ENCODE results near the gene FAU.
"Not testable (repeated sequence)": the region's sequence is repeated elsewhere in the genome, so short reads cannot be mapped to it uniquely, and the experiment has no call there.

Gene FAU

DNA sequence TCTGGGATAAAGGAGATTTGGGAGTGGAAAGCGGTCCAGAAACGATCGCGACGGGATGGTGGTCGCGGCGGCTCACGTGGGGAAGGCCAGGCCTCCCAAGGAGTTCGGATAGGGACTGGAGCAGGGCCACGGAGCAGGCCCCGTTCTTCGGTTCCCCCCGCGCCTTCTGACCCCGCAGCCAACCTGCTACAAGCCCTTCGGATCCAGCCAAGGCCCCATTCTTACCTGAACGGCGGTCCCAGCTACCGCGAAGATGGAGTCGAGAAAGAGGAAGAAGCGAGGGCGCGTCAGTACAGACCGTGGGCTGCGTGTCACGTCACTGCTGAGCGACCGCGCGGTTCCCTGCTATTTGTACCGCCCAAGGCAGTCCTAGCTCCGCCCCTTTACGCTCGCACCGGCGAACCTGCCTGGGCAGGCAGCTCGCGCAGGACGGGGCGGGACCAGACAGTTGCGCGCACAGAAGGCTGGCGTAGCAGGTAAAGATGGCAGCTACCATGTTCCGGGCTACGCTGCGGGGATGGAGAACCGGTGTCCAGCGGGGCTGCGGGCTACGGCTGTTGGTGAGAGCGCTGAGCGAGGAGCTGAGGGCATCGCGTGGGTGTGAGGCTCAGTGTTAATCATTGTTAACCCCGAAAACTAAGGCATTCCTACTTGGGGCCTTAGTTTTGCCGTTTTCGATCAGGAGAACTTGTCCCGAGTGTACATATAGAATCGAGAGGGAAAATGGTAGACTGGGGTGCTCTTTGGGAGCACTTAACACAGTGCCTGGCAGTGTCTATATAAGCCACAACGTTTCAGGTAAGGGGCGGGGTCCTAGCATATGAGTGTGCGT lies at the start of gene FAU, which contains the start of gene MRPL49:
FAU (minus strand) TSS at position 270 of the 832 bp plus-strand sequence. CDS start 321 bp downstream, outside the sequence.
MRPL49 (plus strand) TSS at position 457 of the 832 bp plus-strand sequence; CDS start at position 483, 26 bp downstream.
- peak; percentile 94 for DNase-seq (ENCODE audit: low spot score)

GRCh38 chr11:65170058-65170534 lies 48.2 kb upstream of the FAU start, which contains the start of gene SPDYC:
Gene SPDYC, plus strand, starts transcription at chr11:65170233. Its CDS starts 1,125 bp downstream, at chr11:65171358.
- no peak for DNase-seq (ENCODE audit: low spot score)

DNA sequence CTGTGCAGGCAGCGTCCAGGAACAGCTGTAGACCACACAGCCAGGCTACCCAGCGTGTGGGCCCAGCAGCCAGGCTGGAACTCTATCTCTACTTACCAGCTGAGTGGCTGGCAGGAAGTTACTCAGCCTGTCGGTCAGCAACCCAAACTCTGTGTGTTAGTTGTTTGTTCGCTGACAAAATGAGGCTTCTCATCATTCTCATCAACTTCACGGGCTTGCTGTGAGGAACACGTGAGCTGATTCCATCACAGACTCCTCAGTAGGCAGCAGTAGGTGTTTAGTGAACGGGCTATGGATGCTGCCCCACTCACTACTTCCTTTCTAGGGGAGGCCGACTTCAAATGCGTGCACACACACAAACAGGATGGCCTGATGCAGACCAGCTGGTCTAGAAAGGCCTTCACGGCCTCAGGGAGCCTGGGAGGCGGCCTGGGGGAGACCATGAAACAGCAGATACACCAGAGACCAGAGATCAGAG lies 47.3 kb upstream of the FAU start:
- DNase-seq (ENCODE audit: low spot score): no peak

DNA sequence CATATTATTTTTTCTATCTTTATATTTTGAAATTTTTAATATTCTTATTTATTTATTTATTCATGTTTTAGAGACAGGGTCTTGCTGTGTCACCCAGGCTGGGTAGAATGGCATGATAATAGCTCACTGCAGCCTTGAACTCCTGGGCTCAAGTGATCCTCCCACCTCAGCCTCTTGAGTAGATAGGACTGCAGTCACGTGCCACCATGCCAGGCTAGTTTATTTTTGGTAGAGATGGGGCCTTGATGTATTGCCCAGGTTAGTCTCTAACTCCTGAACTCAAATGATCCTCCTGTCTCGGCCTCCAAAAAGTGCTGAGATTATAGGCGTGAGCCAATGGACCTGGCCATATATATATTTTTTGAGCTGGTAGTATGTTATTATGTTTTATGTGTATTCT lies 45.7 kb upstream of the FAU start:
- DNase-seq (ENCODE audit: low spot score): no peak

DNA sequence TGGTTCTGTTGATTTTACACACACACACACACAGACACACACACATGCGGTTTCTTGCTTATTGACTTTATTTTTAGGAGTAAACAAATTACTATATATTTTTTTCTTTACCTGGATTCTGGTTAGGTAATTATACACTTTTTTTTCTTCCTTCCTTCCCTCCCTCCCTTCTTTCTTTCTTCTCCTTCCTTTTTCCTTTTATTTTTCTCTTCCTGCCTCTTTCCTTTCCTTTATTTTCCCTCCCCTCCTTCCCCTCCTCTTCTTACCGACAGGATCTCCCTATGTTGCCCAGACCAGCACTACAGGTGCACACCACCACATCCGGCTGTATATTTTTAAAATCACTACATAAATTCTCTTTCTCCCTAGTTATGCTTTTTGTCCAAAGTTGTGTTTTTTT lies 45.0 kb upstream of the FAU start:
- DNase-seq (ENCODE audit: low spot score): no peak

- DNase-seq (ENCODE audit: low spot score): no peak
These were observed 43.7 kb upstream of the FAU start for GRCh38 chr11:65165410-65166317.

GRCh38 chr11:65163684-65164083 lies 41.8 kb upstream of the FAU start:
- no peak for DNase-seq (ENCODE audit: low spot score)

- DNase-seq (ENCODE audit: low spot score): no peak
These were observed 38.7 kb upstream of the FAU start for GRCh38 chr11:65160643-65161042.

- DNase-seq (ENCODE audit: low spot score): no peak
These were observed 37.1 kb upstream of the FAU start for GRCh38 chr11:65159012-65159411.

GRCh38 chr11:65157336-65157735 lies 35.4 kb upstream of the FAU start:
- DNase-seq (ENCODE audit: low spot score): no peak

DNA sequence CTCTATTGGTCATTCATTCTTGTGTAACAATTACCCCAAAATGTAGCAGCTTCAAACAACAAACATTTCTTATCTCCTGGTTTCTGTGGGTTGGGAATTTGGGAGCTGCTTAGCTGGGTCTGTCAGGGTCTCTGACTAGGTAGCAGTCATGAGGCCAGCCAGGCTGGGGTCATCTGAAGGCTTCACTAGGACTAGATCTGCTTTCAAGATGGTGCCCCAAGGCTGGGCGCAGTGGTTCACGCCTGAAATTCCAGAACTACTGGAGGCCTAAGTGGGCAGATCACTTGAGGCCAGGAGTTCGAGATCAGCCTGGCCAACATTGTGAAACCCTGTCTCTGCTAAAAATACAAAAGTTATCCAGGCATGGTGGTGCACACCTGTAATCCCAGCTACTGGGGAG lies 35.0 kb upstream of the FAU start:
- DNase-seq (ENCODE audit: low spot score): no peak

GRCh38 chr11:65156256-65156655 lies 34.3 kb upstream of the FAU start:
- DNase-seq (ENCODE audit: low spot score): no peak

DNA sequence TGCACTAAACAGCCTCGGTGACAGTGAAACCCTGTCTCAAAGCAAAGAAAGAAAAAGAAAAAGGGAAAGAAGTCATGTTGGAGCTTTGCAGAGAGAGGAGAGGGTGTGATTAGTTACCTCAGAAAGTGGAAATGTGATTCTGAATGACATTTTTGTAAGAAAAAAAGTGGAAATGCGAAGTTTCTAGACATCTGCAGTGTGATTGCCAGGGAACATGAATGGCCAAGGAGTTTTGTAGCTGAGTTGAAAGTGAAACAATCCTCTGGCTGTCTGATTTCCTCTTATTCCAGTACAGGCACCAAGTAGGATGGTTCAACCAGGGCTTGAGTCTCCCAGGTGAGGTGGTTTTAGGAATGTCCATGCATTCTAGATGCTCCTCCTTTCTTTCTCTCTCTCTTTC lies 30.2 kb upstream of the FAU start:
- no peak for DNase-seq (ENCODE audit: low spot score)

- no peak for DNase-seq (ENCODE audit: low spot score)
These were observed 29.5 kb upstream of the FAU start for GRCh38 chr11:65151331-65151899.

DNA sequence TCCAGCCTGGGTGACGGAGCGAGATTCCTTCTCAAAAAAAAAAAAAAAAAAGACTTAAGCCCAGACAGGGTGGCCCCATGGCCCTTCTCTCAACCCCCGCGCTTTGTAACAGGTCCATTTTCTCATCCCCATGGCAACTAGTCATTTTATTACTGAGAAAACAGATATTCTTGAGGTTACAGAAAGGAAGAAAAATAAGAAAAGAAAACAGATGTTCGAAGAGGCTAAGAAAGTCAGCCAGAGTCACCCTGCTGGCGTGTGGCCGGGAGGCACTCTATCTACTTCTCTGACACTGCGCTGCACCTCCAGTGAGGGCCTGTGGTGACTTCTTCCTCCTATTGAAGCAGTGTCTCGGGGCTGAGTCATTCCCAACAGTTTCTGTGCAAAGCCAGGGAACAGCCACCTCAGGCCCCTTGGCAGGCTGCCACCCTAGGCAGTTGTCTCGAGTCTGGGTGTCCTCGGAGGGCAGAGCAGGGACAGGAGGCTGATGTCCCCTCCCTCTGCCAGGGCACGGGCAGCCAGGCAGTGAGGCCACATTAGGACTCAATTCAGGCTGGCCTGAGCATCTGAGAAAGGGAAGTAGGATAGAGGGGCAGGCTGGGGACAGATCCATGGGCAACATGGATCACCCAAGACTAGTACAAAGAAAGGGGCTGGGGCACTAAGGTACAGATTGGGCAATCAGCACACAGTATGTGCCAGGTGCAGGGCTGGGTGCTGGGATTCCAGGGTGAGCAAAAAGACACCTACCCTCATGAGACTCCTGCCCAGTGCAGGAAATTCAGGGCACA lies 28.8 kb upstream of the FAU start:
- DNase-seq (ENCODE audit: low spot score): peak; percentile 27

DNA sequence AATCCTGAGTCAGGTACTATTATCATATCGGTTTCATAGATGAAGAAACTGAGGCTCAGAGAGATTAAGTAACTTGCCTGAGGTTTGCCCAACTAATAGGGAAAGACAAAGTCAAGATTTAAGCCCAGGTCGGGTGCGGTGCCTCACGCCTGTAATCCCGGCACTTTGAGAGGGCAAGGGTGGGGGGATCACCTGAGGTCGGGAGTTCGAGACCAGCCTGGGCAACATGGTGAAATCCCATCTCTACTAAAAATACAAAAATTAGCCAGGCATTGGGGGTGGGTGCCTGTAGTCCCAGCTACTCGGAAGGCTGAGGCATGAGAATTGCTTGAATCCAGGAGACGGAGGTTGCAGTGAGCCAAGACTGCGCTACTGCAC lies 28.2 kb upstream of the FAU start:
- not testable (repeated sequence) for DNase-seq (ENCODE audit: low spot score)

DNA sequence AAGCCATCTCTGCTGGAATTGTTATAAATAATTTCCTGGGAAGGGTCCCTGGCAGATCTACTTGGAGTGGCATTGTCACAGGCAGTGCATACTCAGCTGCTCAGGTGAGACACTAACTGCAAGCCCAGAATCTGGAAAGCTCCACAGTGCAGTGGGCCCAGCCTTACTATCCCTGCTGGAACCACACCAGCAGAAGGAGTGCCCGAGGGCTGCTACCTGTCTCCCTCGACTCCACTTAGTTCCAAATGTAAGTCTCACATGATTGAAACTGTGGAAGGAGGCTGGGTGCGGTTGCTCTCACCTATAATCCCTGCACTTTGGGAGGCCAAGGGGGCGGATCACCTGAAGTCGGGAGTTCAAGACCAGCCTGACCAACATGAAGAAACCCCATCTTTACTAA lies 26.7 kb upstream of the FAU start:
- DNase-seq (ENCODE audit: low spot score): no peak

GRCh38 chr11:65147352-65148075 lies 25.6 kb upstream of the FAU start:
- no peak for DNase-seq (ENCODE audit: low spot score)

- no peak for DNase-seq (ENCODE audit: low spot score)
These were observed 20.1 kb upstream of the FAU start for GRCh38 chr11:65141896-65142494.

DNA sequence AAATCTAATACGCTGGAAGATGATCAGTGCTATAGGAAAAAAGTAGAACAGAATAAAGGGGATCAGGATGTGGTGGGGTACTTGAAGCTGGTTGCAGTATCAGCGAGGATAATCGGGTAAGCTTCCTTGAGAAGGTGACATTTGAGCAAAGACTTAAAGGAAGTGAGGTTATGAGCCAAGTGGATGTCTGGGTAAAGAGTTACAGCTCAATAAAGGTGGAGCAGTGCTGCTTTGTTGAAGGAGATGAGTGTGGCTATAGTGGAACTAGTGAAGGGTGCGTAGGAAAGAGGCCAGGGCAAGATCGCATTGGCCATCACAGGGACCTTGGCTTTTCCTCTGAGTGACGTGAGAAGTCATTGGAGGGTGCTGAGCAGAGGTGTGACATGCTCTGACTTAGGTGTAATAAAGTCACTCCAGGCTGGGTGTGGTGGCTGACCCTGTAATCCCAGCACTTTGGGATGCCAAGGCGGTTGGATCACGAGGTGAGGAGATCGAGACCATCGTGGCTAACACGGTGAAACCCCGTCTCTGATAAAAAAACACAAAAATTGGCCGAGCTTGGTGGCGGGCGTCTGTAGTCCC lies 14.7 kb upstream of the FAU start:
- no peak for DNase-seq (ENCODE audit: low spot score)
